Measurements from ENCODE around the gene SLIT1. TPM values are rescaled to one million over a fixed set of nuclear protein-coding genes. Genes with fewer than 3 reads are reported as not detected.

The SLIT1 gene
- polyA plus RNA-seq, 1 donor (not counting 4 experiments of a cell fraction or from before 2014, with no cell fraction given) = 0.01 TPM

- Histone ChIP-seq H3K9me1 (ENCODE audit: control insufficient read depth, extremely low read depth, insufficient read depth, low read length) (no peaks in the 10 kb centered on the region), H3K4me2 (ENCODE audit: control insufficient read depth, extremely low read depth, insufficient read depth, low read depth, low read length) (no peak overlapping the region), H2AFZ (ENCODE audit: control insufficient read depth, low read length) (no peak overlapping the region), H3K4me3 (ENCODE audit: control insufficient read depth in 2 of 3, extremely low read depth in 1 of 3, insufficient read depth in 2 of 3, low read depth in 1 of 3, low read length in 3 of 3) (no peak overlapping the region), H3K9me3 (ENCODE audit: control insufficient read depth, low read depth, low read length) (no peaks in the 10 kb centered on the region), H3K27me3 (ENCODE audit: control insufficient read depth, extremely low read depth, insufficient read depth, low read length) (no peaks in the 10 kb centered on the region), H3K9ac (ENCODE audit: control insufficient read depth, extremely low read depth, insufficient read depth, low read length) (no peak overlapping the region), H3K36me3 (ENCODE audit: control insufficient read depth in 2 of 2, extremely low read depth in 1 of 2, insufficient read depth in 2 of 2, low read length in 2 of 2) (peaks cover 0 to 1% of the 10 kb centered on the region in 2 experiments), H3K4me1 (ENCODE audit: control insufficient read depth, extremely low read depth, insufficient read depth, low read length) (no peaks in the 10 kb centered on the region), H3K79me2 (ENCODE audit: control insufficient read depth, insufficient read depth, low read length) (no peaks in the 10 kb centered on the region), H4K20me1 (ENCODE audit: control insufficient read depth, extremely low read depth, insufficient read depth, low read length) (no peaks in the 10 kb centered on the region), H3K27ac (ENCODE audit: control insufficient read depth, insufficient read depth, low read length) (no peak overlapping the region)
- no peak for DNase-seq (ENCODE audit: low read depth, low spot score)
- no peak for FAIRE-seq
- dilution Hi-C loops (cut with MboI; ENCODE audit: extremely low pct_ligation_motif_present, low sequenced_read_pairs) = no loop called here
- TF ChIP-seq EZH2 (IDR thresholded peaks at IDR 0.05; ENCODE audit: low read length) = no peak
- TF ChIP-seq, protein P1, sequence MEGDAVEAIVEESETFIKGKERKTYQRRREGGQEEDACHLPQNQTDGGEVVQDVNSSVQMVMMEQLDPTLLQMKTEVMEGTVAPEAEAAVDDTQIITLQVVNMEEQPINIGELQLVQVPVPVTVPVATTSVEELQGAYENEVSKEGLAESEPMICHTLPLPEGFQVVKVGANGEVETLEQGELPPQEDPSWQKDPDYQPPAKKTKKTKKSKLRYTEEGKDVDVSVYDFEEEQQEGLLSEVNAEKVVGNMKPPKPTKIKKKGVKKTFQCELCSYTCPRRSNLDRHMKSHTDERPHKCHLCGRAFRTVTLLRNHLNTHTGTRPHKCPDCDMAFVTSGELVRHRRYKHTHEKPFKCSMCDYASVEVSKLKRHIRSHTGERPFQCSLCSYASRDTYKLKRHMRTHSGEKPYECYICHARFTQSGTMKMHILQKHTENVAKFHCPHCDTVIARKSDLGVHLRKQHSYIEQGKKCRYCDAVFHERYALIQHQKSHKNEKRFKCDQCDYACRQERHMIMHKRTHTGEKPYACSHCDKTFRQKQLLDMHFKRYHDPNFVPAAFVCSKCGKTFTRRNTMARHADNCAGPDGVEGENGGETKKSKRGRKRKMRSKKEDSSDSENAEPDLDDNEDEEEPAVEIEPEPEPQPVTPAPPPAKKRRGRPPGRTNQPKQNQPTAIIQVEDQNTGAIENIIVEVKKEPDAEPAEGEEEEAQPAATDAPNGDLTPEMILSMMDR (optimal IDR thresholded peaks at IDR 0.05 in 1 of 3, IDR thresholded peaks at IDR 0.05 in 1 of 3, conservative IDR thresholded peaks at IDR 0.05 in 1 of 3; ENCODE audit: extremely low read depth in 1 of 3, insufficient read depth in 2 of 3, low read length in 3 of 3) = peak in 1 of 3 experiments; percentile 11
Observed at GRCh38 chr10:96982149-96982930, 203.4 kb downstream of the SLIT1 start.

- Histone ChIP-seq H3K9ac (ENCODE audit: control insufficient read depth, extremely low read depth, insufficient read depth, low read length) (no peak overlapping the region), H3K4me3 (ENCODE audit: control insufficient read depth in 2 of 3, extremely low read depth in 1 of 3, insufficient read depth in 2 of 3, low read depth in 1 of 3, low read length in 3 of 3) (no peak overlapping the region), H3K27me3 (ENCODE audit: control insufficient read depth, extremely low read depth, insufficient read depth, low read length) (no peaks in the 10 kb centered on the region), H4K20me1 (ENCODE audit: control insufficient read depth, extremely low read depth, insufficient read depth, low read length) (no peaks in the 10 kb centered on the region), H3K36me3 (ENCODE audit: control insufficient read depth in 2 of 2, extremely low read depth in 1 of 2, insufficient read depth in 2 of 2, low read length in 2 of 2) (peaks cover 0 to 1% of the 10 kb centered on the region in 2 experiments), H3K4me2 (ENCODE audit: control insufficient read depth, extremely low read depth, insufficient read depth, low read depth, low read length) (no peak overlapping the region), H3K27ac (ENCODE audit: control insufficient read depth, insufficient read depth, low read length) (no peak overlapping the region), H2AFZ (ENCODE audit: control insufficient read depth, low read length) (no peak overlapping the region), H3K4me1 (ENCODE audit: control insufficient read depth, extremely low read depth, insufficient read depth, low read length) (no peaks in the 10 kb centered on the region), H3K79me2 (ENCODE audit: control insufficient read depth, insufficient read depth, low read length) (no peaks in the 10 kb centered on the region), H3K9me3 (ENCODE audit: control insufficient read depth, low read depth, low read length) (no peaks in the 10 kb centered on the region), H3K9me1 (ENCODE audit: control insufficient read depth, extremely low read depth, insufficient read depth, low read length) (no peaks in the 10 kb centered on the region)
- DNase-seq (ENCODE audit: low read depth, low spot score) (no peak), FAIRE-seq (no peak)
- dilution Hi-C loops (cut with MboI; ENCODE audit: extremely low pct_ligation_motif_present, low sequenced_read_pairs) = no loop called here
- TF ChIP-seq, protein P1 (optimal IDR thresholded peaks at IDR 0.05 in 1 of 3, IDR thresholded peaks at IDR 0.05 in 1 of 3, conservative IDR thresholded peaks at IDR 0.05 in 1 of 3; ENCODE audit: extremely low read depth in 1 of 3, insufficient read depth in 2 of 3, low read length in 3 of 3) = no peak
- no peak for TF ChIP-seq EZH2 (IDR thresholded peaks at IDR 0.05; ENCODE audit: low read length)
Observed at GRCh38 chr10:96978621-96979154, 207.1 kb downstream of the SLIT1 start.

Data from keratinocyte (primary cell).